Right cardiac atrium (tissue), 5 donors: Measurements from ENCODE around the gene ARHGAP42. TPM values are rescaled to one million over a fixed set of nuclear protein-coding genes. Genes with fewer than 3 reads are reported as not detected.

Experiments used
- ATAC-seq, 2 donors: fragments of 200-7000 bp; cut with Tn5 transposase; one replicate each; pipeline versions ENCODE4 v1.8.0 to v1.9.1; 2020; ENCODE audit warnings: moderate library complexity in 2 of 2, mild to moderate bottlenecking in 1 of 2
- DNase-seq, 3 donors: peaks; one replicate each; pipeline ENCODE4 v3.0.0-alpha.2; 2020
- H3K27ac ChIP-seq: one replicate; pipeline ENCODE4 v1.5.1; 2013; ENCODE audit warnings: mild to moderate bottlenecking, low read length, control low read depth, moderate library complexity
- H3K27me3 ChIP-seq: one replicate; pipeline ENCODE4 v1.6.1; 2013; ENCODE audit not compliant: control insufficient read depth, insufficient read depth
- H3K4me1 ChIP-seq: one replicate; pipeline ENCODE4 v1.6.1; 2013; ENCODE audit warnings: low read length; ENCODE audit not compliant: control insufficient read depth, insufficient read depth
- H3K4me3 ChIP-seq: one replicate; pipeline ENCODE4 v1.5.1; 2013; ENCODE audit warnings: low read length, control low read depth
- H3K9me3 ChIP-seq: one replicate; pipeline ENCODE4 v1.6.1; 2013; ENCODE audit warnings: low read length; ENCODE audit not compliant: control insufficient read depth
- WGBS: extraction: QIAGEN DNeasy Blood & Tissue Kit; methylation state at CpG from one replicate; pipeline ENCODE4 v1.1.7; 2013; 5-methylcytosine and 5-hydroxymethylcytosine counted together
- intact Hi-C, 4 donors: fragments of 100-400 bp; cut with DNase I; formaldehyde crosslinking; loops; one replicate each; pipeline versions ENCODE4 v1.11.0 to v1.14.0; 2022 to 2023
- long read RNA-seq, 4 donors: library from polyadenylated mRNA; unstranded; transcript quantifications; one replicate each; pipeline ENCODE4 v2.0.0, GENCODE V29; 2020 to 2021
- polyA plus RNA-seq: library from polyadenylated mRNA; stranded (reverse); fragments of 200-250 nt; gene quantifications from one replicate; pipeline ENCODE4 v1.2.3, GENCODE V29; 2013
- total RNA-seq, 4 donors: library from RNA; stranded (reverse); fragmentation: NEBNext Ultra II Directional; extraction: Animal tissue kit (Norgen Biotek cat#: 25700); gene quantifications; one replicate each; pipeline ENCODE4 v1.2.1, GENCODE V29; 2021
- donor health status: healthy with polysubstance abuse.
- donor health status: DM: no; HTN: yes; CAD: no.
- donor health status: DM: no; HTN: no; CAD: no.
- donor health status: DM: no; HTN: yes; CAD: no; lungs with severe emphysema.
- donor health status: DM: yes; HTN: yes; CAD: no.

Gene ARHGAP42, protein sequence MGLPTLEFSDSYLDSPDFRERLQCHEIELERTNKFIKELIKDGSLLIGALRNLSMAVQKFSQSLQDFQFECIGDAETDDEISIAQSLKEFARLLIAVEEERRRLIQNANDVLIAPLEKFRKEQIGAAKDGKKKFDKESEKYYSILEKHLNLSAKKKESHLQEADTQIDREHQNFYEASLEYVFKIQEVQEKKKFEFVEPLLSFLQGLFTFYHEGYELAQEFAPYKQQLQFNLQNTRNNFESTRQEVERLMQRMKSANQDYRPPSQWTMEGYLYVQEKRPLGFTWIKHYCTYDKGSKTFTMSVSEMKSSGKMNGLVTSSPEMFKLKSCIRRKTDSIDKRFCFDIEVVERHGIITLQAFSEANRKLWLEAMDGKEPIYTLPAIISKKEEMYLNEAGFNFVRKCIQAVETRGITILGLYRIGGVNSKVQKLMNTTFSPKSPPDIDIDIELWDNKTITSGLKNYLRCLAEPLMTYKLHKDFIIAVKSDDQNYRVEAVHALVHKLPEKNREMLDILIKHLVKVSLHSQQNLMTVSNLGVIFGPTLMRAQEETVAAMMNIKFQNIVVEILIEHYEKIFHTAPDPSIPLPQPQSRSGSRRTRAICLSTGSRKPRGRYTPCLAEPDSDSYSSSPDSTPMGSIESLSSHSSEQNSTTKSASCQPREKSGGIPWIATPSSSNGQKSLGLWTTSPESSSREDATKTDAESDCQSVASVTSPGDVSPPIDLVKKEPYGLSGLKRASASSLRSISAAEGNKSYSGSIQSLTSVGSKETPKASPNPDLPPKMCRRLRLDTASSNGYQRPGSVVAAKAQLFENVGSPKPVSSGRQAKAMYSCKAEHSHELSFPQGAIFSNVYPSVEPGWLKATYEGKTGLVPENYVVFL
- total RNA-seq (1 to 10 TPM; 5.9 to 8.6 (median 6.7) TPM), polyA plus RNA-seq (4.5 TPM)
- long read RNA-seq, donor 1, full-length matches to known transcripts, result 2 of 5 reads
- long read RNA-seq, donor 1, partial matches to known transcripts, result 2 of 5 reads
- long read RNA-seq, donor 1, other reads (novel, unspliced or antisense), result 1 of 5 reads
- long read RNA-seq, donor 2, full-length matches to known transcripts, result 3 of 3 reads
- long read RNA-seq, donor 2, partial matches to known transcripts, result 0 of 3 reads
- long read RNA-seq, donor 2, other reads (novel, unspliced or antisense), result 0 of 3 reads
- long read RNA-seq, donor 3, full-length matches to known transcripts, result 7 of 8 reads
- long read RNA-seq, donor 3, partial matches to known transcripts, result 0 of 8 reads
- long read RNA-seq, donor 3, other reads (novel, unspliced or antisense), result 1 of 8 reads
- long read RNA-seq, donor 4, full-length matches to known transcripts, result 1 of 1 reads
- long read RNA-seq, donor 4, partial matches to known transcripts, result 0 of 1 reads
- long read RNA-seq, donor 4, other reads (novel, unspliced or antisense), result 0 of 1 reads

GRCh38 chr11:100687054-100687629 lies at the start of gene ARHGAP42:
Gene ARHGAP42 (plus strand): TSS chr11:100687288. CDS start chr11:100687679, 391 bp downstream.
- DNase-seq, result peak; percentile 81 to 91 (median 87)
- under 1% methylated on average over 80 of the region's 80 CpGs for WGBS
- intact Hi-C loops, result loop anchor here in 3 of 4 donors (5.0 to 10.0 kb wide), 3 partner anchors 102 to 240 kb away; no protein-coding TSS in a partner anchor
- ATAC-seq, result peak; percentile 86 to 89
- Histone ChIP-seq H3K27me3 (no peaks in the 10 kb centered on the region), H3K4me1 (peaks cover 2% of the 10 kb centered on the region), H3K9me3 (no peaks in the 10 kb centered on the region), H3K27ac (peak within 1 kb of the TSS; percentile 70), H3K4me3 (peak within 1 kb of the TSS; percentile 78)

DNA sequence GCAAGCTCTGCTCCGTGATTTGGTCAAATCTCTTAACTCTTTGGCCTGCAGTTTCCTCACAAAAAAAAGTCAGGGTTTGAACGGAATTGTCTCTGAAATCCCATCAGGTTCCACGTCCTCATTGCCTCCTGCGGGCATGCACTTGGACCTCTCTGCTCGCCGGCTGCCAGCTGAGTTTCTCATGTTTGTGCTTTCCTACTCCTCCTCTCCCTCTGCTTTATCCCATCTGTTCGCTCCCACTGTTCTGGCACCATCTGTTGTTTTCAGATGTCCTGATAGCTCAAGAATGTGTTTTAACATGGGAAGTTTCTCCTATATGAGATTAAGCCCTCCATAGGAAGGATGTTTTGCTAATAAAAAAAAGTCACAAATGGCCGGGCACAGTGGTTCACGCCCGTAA lies 49.4 kb upstream of the ARHGAP42 start:
- Histone ChIP-seq H3K27me3 (no peaks in the 10 kb centered on the region), H3K4me1 (peaks cover 5% of the 10 kb centered on the region), H3K27ac (no peak overlapping the region), H3K4me3 (no peak overlapping the region), H3K9me3 (no peaks in the 10 kb centered on the region)
- no peak for ATAC-seq
- intact Hi-C loops, result no loop called here
- WGBS, result 71% methylated on average over 10 of the region's 10 CpGs
- DNase-seq, result no peak

GRCh38 chr11:100638648-100639047 lies 48.4 kb upstream of the ARHGAP42 start:
- Histone ChIP-seq H3K27me3 (no peaks in the 10 kb centered on the region), H3K4me3 (no peak overlapping the region), H3K27ac (no peak overlapping the region), H3K9me3 (no peaks in the 10 kb centered on the region), H3K4me1 (peaks cover 2% of the 10 kb centered on the region)
- ATAC-seq (no peak), DNase-seq (no peak)
- intact Hi-C loops, result no loop called here
- WGBS, result 86% methylated on average over 1 of the region's 1 CpG

DNA sequence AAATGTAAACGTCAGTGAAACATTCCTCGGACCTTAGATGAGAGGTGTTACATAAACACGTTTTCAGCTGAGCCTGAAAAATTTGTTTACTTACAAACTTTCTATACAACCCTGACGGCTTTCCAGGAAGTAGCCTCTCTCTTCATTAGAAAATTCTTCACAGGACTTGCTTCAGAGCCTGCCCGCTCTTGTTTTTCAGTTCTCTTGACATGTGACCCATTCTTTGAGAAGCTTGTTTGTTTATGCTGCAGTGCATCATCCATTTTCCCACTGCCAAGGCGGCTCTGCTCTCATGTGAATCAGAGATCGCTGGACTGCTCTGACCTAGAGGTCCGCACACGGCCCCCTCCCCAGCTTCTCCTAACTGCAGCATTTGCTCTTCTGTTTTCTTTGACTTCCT lies 47.9 kb upstream of the ARHGAP42 start:
- ATAC-seq (no peak), DNase-seq (no peak)
- Histone ChIP-seq H3K9me3 (no peaks in the 10 kb centered on the region), H3K4me3 (no peak overlapping the region), H3K27ac (no peak overlapping the region), H3K27me3 (no peaks in the 10 kb centered on the region), H3K4me1 (peaks cover 2% of the 10 kb centered on the region)
- intact Hi-C loops, result no loop called here
- WGBS, result 32% methylated on average over 9 of the region's 9 CpGs

DNA sequence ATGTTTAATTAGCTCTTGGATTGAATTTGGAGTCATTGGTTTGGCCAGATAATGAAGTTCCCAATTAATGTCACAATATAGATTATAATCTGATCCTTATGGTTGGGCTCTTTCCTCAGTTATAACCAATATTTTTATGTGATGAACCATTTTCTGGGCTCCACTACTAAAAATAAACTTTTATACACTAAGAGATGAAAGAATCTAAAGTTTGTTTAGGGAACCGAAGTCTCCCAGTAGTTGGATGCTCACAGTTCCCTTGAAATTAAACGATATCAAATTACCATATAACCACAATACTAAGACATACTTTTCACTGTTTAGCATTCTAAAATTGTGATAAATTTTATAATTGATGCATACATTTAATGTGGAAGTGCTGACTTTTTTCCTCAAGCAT lies 47.0 kb upstream of the ARHGAP42 start:
- no peaks in the 10 kb centered on the region for H3K27me3 ChIP-seq
- H3K4me3 ChIP-seq, result no peak overlapping the region
- peaks cover under 1% of the 10 kb centered on the region for H3K4me1 ChIP-seq
- intact Hi-C loops, result no loop called here
- ATAC-seq (no peak), DNase-seq (no peak)
- no peaks in the 10 kb centered on the region for H3K9me3 ChIP-seq
- WGBS, result 79% methylated on average over 2 of the region's 2 CpGs
- H3K27ac ChIP-seq, result no peak overlapping the region

GRCh38 chr11:100640646-100641045 lies 46.4 kb upstream of the ARHGAP42 start:
- 28% methylated on average over 1 of the region's 1 CpG for WGBS
- intact Hi-C loops, result no loop called here
- ATAC-seq, result no peak
- H3K9me3 ChIP-seq, result no peaks in the 10 kb centered on the region
- no peak for DNase-seq
- no peaks in the 10 kb centered on the region for H3K27me3 ChIP-seq
- no peaks in the 10 kb centered on the region for H3K4me1 ChIP-seq
- no peak overlapping the region for H3K27ac ChIP-seq
- no peak overlapping the region for H3K4me3 ChIP-seq

GRCh38 chr11:100641456-100641855 lies 45.6 kb upstream of the ARHGAP42 start:
- H3K9me3 ChIP-seq, result no peaks in the 10 kb centered on the region
- no peak overlapping the region for H3K4me3 ChIP-seq
- H3K27ac ChIP-seq, result no peak overlapping the region
- no peak for DNase-seq
- intact Hi-C loops, result no loop called here
- no peaks in the 10 kb centered on the region for H3K4me1 ChIP-seq
- no peaks in the 10 kb centered on the region for H3K27me3 ChIP-seq
- ATAC-seq, result no peak
- 88% methylated on average over 5 of the region's 5 CpGs for WGBS

DNA sequence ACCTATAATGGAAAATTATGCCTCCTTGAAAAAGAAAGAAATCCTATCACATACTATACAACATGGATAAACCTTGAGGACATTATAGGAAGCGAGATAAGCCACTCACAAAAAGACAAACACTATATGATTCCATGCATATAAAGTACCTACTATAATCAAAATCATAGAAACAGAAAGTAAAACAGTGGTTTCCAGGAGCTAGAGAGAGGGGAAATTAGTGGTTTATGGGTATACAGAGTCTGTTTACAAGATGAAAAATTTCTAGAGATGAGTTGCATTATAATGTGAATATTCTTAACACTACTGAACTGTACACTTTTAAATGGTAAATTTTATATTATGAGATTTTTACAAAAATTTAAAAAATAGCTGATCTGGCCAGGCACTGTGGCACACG lies 40.5 kb upstream of the ARHGAP42 start:
- no peak for ATAC-seq
- WGBS, result 63% methylated on average over 2 of the region's 2 CpGs
- no peaks in the 10 kb centered on the region for H3K27me3 ChIP-seq

DNA sequence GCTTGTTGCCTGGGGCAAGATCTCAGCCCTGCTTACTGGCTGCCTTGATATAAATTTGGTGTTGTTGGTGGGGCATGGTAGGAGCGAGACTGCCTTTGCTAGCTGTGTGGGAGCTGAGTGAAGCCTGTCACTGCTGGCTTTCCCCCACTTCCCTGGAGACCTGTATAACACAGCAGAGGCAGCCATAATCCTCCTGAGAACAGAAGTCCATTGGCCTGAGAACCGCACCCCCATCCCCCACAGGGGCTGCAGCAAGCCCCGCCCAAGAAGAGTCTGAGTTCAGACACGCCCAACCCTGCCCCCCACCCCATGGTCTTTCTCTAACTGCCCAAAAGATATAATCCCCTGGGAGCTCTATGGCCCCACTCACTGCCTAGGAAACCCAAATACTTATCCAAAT lies 39.2 kb upstream of the ARHGAP42 start:
- H3K4me3 ChIP-seq, result no peak overlapping the region
- WGBS, result 85% methylated on average over 4 of the region's 4 CpGs
- DNase-seq (no peak), ATAC-seq (no peak)
- intact Hi-C loops, result no loop called here
- H3K27me3 ChIP-seq, result no peaks in the 10 kb centered on the region
- no peak overlapping the region for H3K27ac ChIP-seq
- no peaks in the 10 kb centered on the region for H3K4me1 ChIP-seq
- no peaks in the 10 kb centered on the region for H3K9me3 ChIP-seq

More for the DNA sequence above, 40.5 kb upstream of the ARHGAP42 start:
- intact Hi-C loops, result no loop called here
- Histone ChIP-seq H3K27ac (no peak overlapping the region), H3K4me3 (no peak overlapping the region), H3K4me1 (no peaks in the 10 kb centered on the region), H3K9me3 (no peaks in the 10 kb centered on the region)
- DNase-seq, result no peak

DNA sequence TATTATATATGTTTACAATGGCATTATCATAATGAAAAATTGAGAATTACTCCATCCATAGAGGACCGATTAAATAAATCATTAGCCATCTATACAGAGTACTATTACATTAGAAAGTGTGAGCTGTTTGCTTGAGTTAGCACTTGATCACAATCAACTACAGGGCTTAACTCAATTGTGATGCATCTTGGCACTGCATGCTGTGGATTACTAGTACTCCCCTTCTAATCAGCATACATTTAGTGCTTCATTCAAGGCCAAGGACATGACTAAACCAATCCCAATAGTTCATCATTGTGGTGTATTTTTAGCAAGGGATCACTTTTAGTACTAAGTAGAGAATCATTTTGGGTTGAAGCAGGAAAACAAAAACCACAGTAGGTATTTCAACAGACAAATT lies 23.5 kb upstream of the ARHGAP42 start:
- WGBS, result 90% methylated on average over 1 of the region's 1 CpG
- no peak for ATAC-seq
- H3K27me3 ChIP-seq, result no peaks in the 10 kb centered on the region

More for the DNA sequence above, 23.5 kb upstream of the ARHGAP42 start:
- intact Hi-C loops, result no loop called here
- Histone ChIP-seq H3K27ac (no peak overlapping the region), H3K4me3 (no peak overlapping the region), H3K4me1 (no peaks in the 10 kb centered on the region), H3K9me3 (no peaks in the 10 kb centered on the region)
- no peak for DNase-seq
